Measurements from ENCODE around the gene SOBP.

SOBP gene

DNA sequence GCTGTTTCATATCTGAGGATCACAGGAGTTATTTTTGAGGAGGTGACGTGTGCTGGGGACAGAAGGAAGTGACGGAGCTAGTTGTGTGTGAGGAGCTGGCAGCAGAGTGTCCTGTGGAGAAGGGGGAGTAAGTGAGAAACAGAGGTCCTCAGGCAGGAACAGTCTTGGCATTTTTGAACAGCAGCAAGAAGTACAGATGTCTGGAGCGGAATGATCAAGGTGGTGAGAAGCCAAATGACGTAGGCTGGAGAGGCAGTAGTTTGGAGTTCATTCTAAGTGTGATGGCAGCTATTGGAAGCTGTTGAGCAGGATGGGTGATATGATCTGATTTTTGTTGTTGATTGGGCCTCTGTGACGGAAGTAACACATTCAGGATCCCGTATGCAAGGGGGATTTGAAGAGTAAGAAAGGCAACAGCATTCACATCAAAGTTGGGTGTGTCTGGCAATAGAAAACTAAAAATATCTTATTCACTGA lies 52.3 kb downstream of the SOBP start:
- TF ChIP-seq, protein P1, sequence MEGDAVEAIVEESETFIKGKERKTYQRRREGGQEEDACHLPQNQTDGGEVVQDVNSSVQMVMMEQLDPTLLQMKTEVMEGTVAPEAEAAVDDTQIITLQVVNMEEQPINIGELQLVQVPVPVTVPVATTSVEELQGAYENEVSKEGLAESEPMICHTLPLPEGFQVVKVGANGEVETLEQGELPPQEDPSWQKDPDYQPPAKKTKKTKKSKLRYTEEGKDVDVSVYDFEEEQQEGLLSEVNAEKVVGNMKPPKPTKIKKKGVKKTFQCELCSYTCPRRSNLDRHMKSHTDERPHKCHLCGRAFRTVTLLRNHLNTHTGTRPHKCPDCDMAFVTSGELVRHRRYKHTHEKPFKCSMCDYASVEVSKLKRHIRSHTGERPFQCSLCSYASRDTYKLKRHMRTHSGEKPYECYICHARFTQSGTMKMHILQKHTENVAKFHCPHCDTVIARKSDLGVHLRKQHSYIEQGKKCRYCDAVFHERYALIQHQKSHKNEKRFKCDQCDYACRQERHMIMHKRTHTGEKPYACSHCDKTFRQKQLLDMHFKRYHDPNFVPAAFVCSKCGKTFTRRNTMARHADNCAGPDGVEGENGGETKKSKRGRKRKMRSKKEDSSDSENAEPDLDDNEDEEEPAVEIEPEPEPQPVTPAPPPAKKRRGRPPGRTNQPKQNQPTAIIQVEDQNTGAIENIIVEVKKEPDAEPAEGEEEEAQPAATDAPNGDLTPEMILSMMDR (IDR thresholded peaks at IDR 0.05; ENCODE audit: low read depth, low read length, missing control alignments): no peak
- no peak for DNase-seq (ENCODE audit: extremely low read depth, low read depth)
- no peak overlapping the region for H3K4me3 ChIP-seq (replicated peaks; ENCODE audit: low read depth, low read length)

DNA sequence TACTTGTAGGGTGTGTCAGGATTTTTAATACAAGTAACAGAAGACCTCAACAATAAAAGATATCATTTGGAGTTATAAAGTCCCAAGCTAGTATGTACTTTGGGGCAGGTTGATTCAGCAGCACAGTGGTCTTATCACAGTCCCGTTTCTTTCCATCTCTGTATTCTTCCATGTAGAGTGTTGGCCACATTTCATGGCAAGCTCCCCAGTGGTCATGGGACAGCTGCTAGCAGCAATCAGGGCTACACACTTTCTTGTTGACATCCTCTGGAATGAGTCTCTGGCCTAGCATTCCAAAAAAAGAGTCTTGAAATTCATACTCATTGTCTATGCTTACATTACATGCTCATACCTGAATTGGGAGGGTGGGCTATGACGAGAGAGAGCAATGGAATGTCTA lies 53.2 kb downstream of the SOBP start:
- no peak for DNase-seq (ENCODE audit: extremely low read depth, low read depth)
- H3K4me3 ChIP-seq (replicated peaks; ENCODE audit: low read depth, low read length): no peak overlapping the region
- TF ChIP-seq, protein P1 (IDR thresholded peaks at IDR 0.05; ENCODE audit: low read depth, low read length, missing control alignments): no peak

DNA sequence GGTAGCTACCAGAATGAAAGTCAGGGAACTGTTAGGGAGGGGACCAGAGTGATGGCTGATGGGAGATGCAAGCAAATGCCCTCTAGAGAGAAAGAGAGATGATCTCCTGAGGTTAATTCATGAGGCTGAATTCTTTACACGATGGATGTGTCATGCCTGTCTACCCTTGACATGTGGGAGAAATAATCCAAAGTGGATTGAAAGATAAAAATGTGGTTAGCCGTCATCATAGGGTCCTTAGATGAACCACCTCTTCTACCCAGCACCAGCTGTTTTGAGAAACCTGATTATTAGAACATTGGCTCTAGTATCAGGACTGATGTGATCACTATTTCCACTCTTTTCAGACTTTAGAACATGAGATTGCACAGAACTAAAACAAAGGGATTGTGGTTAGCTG lies 53.6 kb downstream of the SOBP start:
- no peak overlapping the region for H3K4me3 ChIP-seq (replicated peaks; ENCODE audit: low read depth, low read length)
- DNase-seq (ENCODE audit: extremely low read depth, low read depth): no peak
- TF ChIP-seq, protein P1 (IDR thresholded peaks at IDR 0.05; ENCODE audit: low read depth, low read length, missing control alignments): no peak

DNA sequence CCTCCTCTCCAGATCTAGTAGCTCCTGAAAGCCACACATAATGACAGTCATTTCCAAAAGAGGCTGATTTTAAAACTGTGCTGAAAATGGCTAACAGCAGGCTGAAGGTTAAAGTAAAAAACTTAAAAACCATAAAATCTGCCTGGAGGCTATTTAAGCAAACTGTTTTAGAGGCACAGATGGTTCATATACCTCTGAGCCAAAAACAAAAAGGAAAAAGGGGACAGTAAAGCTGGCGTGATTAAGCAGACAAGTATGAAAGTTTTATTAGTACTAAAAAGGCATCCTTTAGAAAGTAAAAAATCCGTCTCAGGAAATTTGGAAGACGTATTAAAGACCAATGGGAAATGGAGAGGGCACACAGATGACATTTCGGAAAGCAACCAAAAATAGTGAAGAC lies 55.8 kb downstream of the SOBP start:
- TF ChIP-seq, protein P1 (IDR thresholded peaks at IDR 0.05; ENCODE audit: low read depth, low read length, missing control alignments): no peak

DNA sequence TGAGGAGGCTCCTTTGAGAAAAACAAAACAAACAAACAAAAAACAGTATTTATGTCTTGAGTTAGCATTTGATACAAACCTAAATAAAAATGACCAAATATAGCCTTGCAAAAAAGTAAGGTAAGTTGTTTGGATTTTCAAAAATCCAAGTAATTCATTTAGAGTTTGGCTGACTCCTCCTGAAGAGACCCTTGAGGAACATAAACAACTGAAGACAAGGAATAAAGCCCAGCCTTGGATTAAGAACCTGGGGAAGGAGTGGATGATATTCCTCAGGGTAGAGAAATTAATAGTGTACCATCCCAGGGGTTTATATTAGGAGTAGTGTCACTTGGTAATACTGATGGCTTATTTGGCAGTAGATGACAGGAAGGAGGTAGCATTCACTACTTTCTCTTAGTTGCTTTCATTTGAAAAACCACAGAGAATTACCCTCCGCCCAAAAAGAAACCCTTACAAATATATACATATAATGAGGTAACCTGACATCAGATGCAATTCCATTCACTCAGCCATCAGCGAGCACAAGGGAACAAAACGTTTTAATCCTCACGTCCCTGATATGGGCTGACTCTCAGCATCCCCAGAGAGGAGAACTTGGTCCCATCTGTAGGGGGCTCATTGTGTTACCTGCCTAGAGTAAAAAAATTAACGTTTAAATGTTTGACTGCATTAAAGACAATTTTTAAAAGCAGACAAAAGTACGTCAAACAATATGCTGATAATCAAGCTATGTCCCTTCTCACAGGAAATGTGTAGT lies 57.0 kb downstream of the SOBP start:
- H3K4me3 ChIP-seq (replicated peaks; ENCODE audit: low read depth, low read length): no peak overlapping the region
- TF ChIP-seq, protein P1 (IDR thresholded peaks at IDR 0.05; ENCODE audit: low read depth, low read length, missing control alignments): no peak
- DNase-seq (ENCODE audit: extremely low read depth, low read depth): no peak

More for the DNA sequence above, 55.8 kb downstream of the SOBP start:
- H3K4me3 ChIP-seq (replicated peaks; ENCODE audit: low read depth, low read length): no peak overlapping the region
- peak; percentile 9 for DNase-seq (ENCODE audit: extremely low read depth, low read depth)

DNA sequence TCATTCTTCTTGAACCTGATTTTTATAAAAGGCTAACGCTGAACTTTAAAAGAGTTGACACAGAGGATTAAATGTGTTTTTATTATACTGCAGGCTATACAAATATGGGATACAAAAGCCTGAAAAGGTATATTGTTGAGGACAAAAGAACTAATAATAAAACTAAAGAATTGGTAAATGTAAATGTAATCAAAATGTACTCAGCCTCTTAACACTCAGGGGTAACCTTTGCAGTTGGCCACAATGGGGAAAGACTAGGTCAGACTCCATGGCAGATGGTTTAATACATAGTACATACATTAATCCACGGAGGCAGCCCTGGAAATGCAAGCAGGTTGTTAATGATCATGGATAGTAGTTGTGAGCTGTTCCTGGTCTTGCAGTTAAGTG lies 57.5 kb downstream of the SOBP start:
- no peak overlapping the region for H3K4me3 ChIP-seq (replicated peaks; ENCODE audit: low read depth, low read length)
- TF ChIP-seq, protein P1 (IDR thresholded peaks at IDR 0.05; ENCODE audit: low read depth, low read length, missing control alignments): no peak
- no peak for DNase-seq (ENCODE audit: extremely low read depth, low read depth)
